ENCODE data around the gene SOCS6.

DNA sequence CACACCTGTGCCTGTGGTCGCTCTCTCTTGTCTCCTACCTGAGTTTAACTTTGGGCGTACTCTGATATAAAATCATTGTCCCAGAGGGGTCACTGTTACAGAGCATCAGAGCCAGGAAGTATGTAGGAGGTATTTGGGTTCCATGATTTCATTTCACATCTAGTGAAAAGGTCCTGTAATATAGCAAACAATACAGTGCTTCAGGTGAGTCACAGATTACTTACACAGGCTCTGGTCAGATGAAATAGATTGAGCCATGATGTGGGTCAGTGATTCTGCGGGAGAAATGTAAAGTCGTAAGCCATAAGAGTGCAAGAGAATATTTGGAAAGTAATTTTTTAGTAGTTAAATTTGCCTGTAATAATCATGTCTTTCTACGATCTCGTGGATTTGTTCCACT, 70.2 kb downstream of the SOCS6 start:
- TF ChIP-seq, protein P1, sequence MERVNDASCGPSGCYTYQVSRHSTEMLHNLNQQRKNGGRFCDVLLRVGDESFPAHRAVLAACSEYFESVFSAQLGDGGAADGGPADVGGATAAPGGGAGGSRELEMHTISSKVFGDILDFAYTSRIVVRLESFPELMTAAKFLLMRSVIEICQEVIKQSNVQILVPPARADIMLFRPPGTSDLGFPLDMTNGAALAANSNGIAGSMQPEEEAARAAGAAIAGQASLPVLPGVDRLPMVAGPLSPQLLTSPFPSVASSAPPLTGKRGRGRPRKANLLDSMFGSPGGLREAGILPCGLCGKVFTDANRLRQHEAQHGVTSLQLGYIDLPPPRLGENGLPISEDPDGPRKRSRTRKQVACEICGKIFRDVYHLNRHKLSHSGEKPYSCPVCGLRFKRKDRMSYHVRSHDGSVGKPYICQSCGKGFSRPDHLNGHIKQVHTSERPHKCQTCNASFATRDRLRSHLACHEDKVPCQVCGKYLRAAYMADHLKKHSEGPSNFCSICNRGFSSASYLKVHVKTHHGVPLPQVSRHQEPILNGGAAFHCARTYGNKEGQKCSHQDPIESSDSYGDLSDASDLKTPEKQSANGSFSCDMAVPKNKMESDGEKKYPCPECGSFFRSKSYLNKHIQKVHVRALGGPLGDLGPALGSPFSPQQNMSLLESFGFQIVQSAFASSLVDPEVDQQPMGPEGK (CRISPR knock-in tag; IDR thresholded peaks at IDR 0.05; ENCODE audit: borderline replicate concordance): no peak
- TF ChIP-seq ZFP3 (CRISPR knock-in tag; IDR thresholded peaks at IDR 0.05) (no peak), SNAI2 (CRISPR knock-in tag; IDR thresholded peaks at IDR 0.05) (no peak), ZFP30 (CRISPR knock-in tag; IDR thresholded peaks at IDR 0.05) (no peak), ESRRG (CRISPR knock-in tag; IDR thresholded peaks at IDR 0.05) (no peak), GLIS3 (CRISPR knock-in tag; IDR thresholded peaks at IDR 0.05) (no peak), OSR1 (CRISPR knock-in tag; IDR thresholded peaks at IDR 0.05) (no peak), ZNF565 (CRISPR knock-in tag; conservative IDR thresholded peaks at IDR 0.05; ENCODE audit: low read depth) (no peak), ZC3H10 (CRISPR knock-in tag; IDR thresholded peaks at IDR 0.05) (no peak), RARB (CRISPR knock-in tag; IDR thresholded peaks at IDR 0.05) (no peak), ARNTL (CRISPR knock-in tag; IDR thresholded peaks at IDR 0.05; ENCODE audit: borderline replicate concordance, low read depth) (no peak), ZNF8 (CRISPR knock-in tag; IDR thresholded peaks at IDR 0.05) (no peak), ISL1 (CRISPR knock-in tag; IDR thresholded peaks at IDR 0.05) (no peak)
- TF ChIP-seq, protein P2, sequence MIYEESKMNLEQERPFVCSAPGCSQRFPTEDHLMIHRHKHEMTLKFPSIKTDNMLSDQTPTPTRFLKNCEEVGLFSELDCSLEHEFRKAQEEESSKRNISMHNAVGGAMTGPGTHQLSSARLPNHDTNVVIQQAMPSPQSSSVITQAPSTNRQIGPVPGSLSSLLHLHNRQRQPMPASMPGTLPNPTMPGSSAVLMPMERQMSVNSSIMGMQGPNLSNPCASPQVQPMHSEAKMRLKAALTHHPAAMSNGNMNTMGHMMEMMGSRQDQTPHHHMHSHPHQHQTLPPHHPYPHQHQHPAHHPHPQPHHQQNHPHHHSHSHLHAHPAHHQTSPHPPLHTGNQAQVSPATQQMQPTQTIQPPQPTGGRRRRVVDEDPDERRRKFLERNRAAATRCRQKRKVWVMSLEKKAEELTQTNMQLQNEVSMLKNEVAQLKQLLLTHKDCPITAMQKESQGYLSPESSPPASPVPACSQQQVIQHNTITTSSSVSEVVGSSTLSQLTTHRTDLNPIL (CRISPR knock-in tag; IDR thresholded peaks at IDR 0.05; ENCODE audit: low read depth): no peak

Data from SK-N-SH treated with all-trans-retinoic acid at 6 μM for 48 hours (cell line).